NCI-H187 (cell line): ENCODE measurements around the gene LDLRAD4.
A peak's percentile ranks its signal among the peaks of the same experiment; 100 is the strongest.

Experiments
- DNase-seq, 2 experiments: peaks; one replicate each; lab custom pipeline; 2025; lab: John Stamatoyannopoulos, UW

The LDLRAD4 gene

GRCh38 chr18:13229001-13229671 is 10.6 kb downstream of the LDLRAD4 start:
- no peak for DNase-seq

- no peak for DNase-seq
These were observed 12.6 kb downstream of the LDLRAD4 start for GRCh38 chr18:13231151-13231550.

GRCh38 chr18:13232086-13232917 is 13.7 kb downstream of the LDLRAD4 start:
- no peak for DNase-seq

GRCh38 chr18:13232971-13233786 is 14.6 kb downstream of the LDLRAD4 start:
- DNase-seq, result peak in 1 of 2 experiments; percentile 33

- no peak for DNase-seq
These were observed 15.5 kb downstream of the LDLRAD4 start for GRCh38 chr18:13233787-13234783.

- DNase-seq, result no peak
These were observed 16.9 kb downstream of the LDLRAD4 start for GRCh38 chr18:13235421-13235831.

- no peak for DNase-seq
These were observed 17.4 kb downstream of the LDLRAD4 start for GRCh38 chr18:13235981-13236380.

- DNase-seq, result no peak
These were observed 17.9 kb downstream of the LDLRAD4 start for GRCh38 chr18:13236411-13236810.

GRCh38 chr18:13237073-13237472 is 18.5 kb downstream of the LDLRAD4 start:
- no peak for DNase-seq

- DNase-seq, result no peak
These were observed 19.1 kb downstream of the LDLRAD4 start for GRCh38 chr18:13237641-13238040.

- no peak for DNase-seq
These were observed 20.8 kb downstream of the LDLRAD4 start for GRCh38 chr18:13239171-13239956.

- DNase-seq, result no peak
These were observed 21.6 kb downstream of the LDLRAD4 start for GRCh38 chr18:13240060-13240725.

GRCh38 chr18:13241083-13241892 is 22.7 kb downstream of the LDLRAD4 start:
- no peak for DNase-seq

- no peak for DNase-seq
These were observed 23.3 kb downstream of the LDLRAD4 start for GRCh38 chr18:13241893-13242175.

- no peak for DNase-seq
These were observed 24.2 kb downstream of the LDLRAD4 start for GRCh38 chr18:13242797-13243196.

- DNase-seq, result no peak
These were observed 24.8 kb downstream of the LDLRAD4 start for GRCh38 chr18:13243363-13243762.

GRCh38 chr18:13244135-13244534 is 25.6 kb downstream of the LDLRAD4 start:
- DNase-seq, result no peak

- DNase-seq, result peak; percentile 13 to 59
These were observed 27.0 kb downstream of the LDLRAD4 start for GRCh38 chr18:13245481-13246000.

GRCh38 chr18:13246121-13246520 is 27.6 kb downstream of the LDLRAD4 start:
- no peak for DNase-seq
